ENCODE results near the gene ANGPTL4. TPM values are rescaled to one million over a fixed set of nuclear protein-coding genes. Genes with fewer than 3 reads are reported as not detected.
A peak's percentile ranks its signal among the peaks of the same experiment; 100 is the strongest.

The ANGPTL4 gene
- total and polyA plus RNA-seq, 9 of the 15 experiments (the other 6 are each of a cell fraction or from before 2014, with no cell fraction given), result 0.05 to 0.77 (median 0.22) TPM; not detected in 4

GRCh38 chr19:8321067-8321985, 42.6 kb upstream of the ANGPTL4 start, which contains the start of the genes NDUFA7 and RPS28 (continued):
- TF ChIP-seq KLF10 (CRISPR knock-in tag; IDR thresholded peaks at IDR 0.05) (no peak), PHB2 (IDR thresholded peaks at IDR 0.05; ENCODE audit: low read depth) (no peak), ATF4 (CRISPR knock-in tag; IDR thresholded peaks at IDR 0.05) (no peak), FOXK1 (CRISPR knock-in tag; IDR thresholded peaks at IDR 0.05; ENCODE audit: borderline replicate concordance) (no peak), BDP1 (IDR thresholded peaks at IDR 0.05; ENCODE audit: insufficient read depth, insufficient read length) (no peak), XRCC3 (IDR thresholded peaks at IDR 0.05) (no peak), HMG20B (CRISPR knock-in tag; IDR thresholded peaks at IDR 0.05) (no peak), ZNF644 (tag; IDR thresholded peaks at IDR 0.05; ENCODE audit: low read depth) (no peak; the same call in 1 of the 2 replicates), MGA (IDR thresholded peaks at IDR 0.05) (no peak), ZNF316 (IDR thresholded peaks at IDR 0.05) (no peak), CHCHD3 (CRISPR knock-in tag; IDR thresholded peaks at IDR 0.05) (0 out of 2 replicates have a peak, but pooled peaks have one; percentile 15), HDAC1 (IDR thresholded peaks at IDR 0.05) (0 out of 4 replicates have a peak, but pooled peaks have one; percentile 28 to 47), SETDB1 (IDR thresholded peaks at IDR 0.05; ENCODE audit: low read length) (no peak)
- TF ChIP-seq, protein P1, sequence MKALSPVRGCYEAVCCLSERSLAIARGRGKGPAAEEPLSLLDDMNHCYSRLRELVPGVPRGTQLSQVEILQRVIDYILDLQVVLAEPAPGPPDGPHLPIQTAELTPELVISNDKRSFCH (CRISPR knock-in tag; IDR thresholded peaks at IDR 0.05), result no peak
- TF ChIP-seq, protein P1 (tag; IDR thresholded peaks at IDR 0.05), result 0 out of 2 replicates have a peak, but pooled peaks have one; percentile 15
